Measurements from ENCODE around the gene DPM2. TPM values are rescaled to one million over a fixed set of nuclear protein-coding genes. Genes with fewer than 3 reads are reported as not detected.

The DPM2 gene
- total and polyA plus RNA-seq, 2 of the 4 experiments (the other 2 are of a cell fraction) = 10.8 to 60.6 TPM

DNA sequence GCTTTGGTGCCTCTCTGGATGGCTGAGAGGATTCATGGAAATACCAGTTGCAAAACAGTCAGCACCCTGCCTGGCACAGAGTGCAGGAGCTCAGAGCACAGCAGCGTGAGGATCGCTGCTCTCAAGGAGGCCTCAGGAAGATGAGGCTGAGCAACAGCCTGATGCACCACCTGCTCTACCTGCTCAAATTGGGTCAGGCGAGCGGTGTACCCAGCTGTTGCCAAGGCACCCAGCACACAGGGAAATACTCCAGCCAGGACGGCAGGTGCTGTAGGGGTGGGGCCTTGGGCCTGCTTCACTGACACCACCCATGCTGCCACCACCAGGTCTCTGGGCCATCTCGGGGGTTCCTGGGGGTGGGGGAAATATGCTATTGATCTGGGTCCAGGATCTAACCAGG, 38.8 kb upstream of the DPM2 start:
- H3K9me1 ChIP-seq (ENCODE audit: insufficient read depth, low read length) = peaks cover 8% of the 10 kb centered on the region; the same call in 1 of the 2 replicates
- no peak overlapping the region for H3K18ac ChIP-seq (ENCODE audit: low read depth, low read length)
- H2BK15ac ChIP-seq (ENCODE audit: low read depth, low read length) = no peak overlapping the region
- no peak overlapping the region for H2BK5ac ChIP-seq (ENCODE audit: low read depth, low read length, poor library complexity, severe bottlenecking)
- H3K9me3 ChIP-seq (ENCODE audit: control insufficient read depth, insufficient read depth, low read length) = no peaks in the 10 kb centered on the region
- H2BK120ac ChIP-seq (ENCODE audit: low read depth, low read length) = no peak overlapping the region
- H3K4me2 ChIP-seq (ENCODE audit: low read depth, low read length) = no peak overlapping the region
- no TSS peak for BruUV-seq (replicated peaks)
- no peak overlapping the region for H4K5ac ChIP-seq (ENCODE audit: low read depth, low read length)
- no peak overlapping the region for H2AFZ ChIP-seq (replicated peaks; ENCODE audit: low read length, poor library complexity)
- peaks cover 83% of the 10 kb centered on the region for H4K20me1 ChIP-seq (ENCODE audit: insufficient read depth, low read length)
- no peak overlapping the region for H2AK9ac ChIP-seq (replicated peaks; ENCODE audit: low read depth, low read length, poor library complexity)
- ATAC-seq (ENCODE audit: low read depth) = no peak
- no peak overlapping the region for H3K9ac ChIP-seq (ENCODE audit: low read depth, low read length)
- no peak overlapping the region for H3K4ac ChIP-seq (ENCODE audit: low read depth, low read length)
- H2AK5ac ChIP-seq (ENCODE audit: low read depth, low read length) = no peak overlapping the region
- H3K4me3 ChIP-seq (ENCODE audit: insufficient read depth, low read depth, low read length) = no peak overlapping the region
- no peak overlapping the region for H3K14ac ChIP-seq (replicated peaks; ENCODE audit: low read depth, low read length)
- H3K36me3 ChIP-seq (ENCODE audit: control insufficient read depth, insufficient read depth, low read length) = no peaks in the 10 kb centered on the region
- H3K56ac ChIP-seq (ENCODE audit: extremely low read depth, insufficient read depth, low read length) = no peak overlapping the region
- H2BK20ac ChIP-seq (ENCODE audit: low read depth, low read length) = no peak overlapping the region
- H4K91ac ChIP-seq (ENCODE audit: insufficient read depth, low read depth, low read length) = no peak overlapping the region
- TF ChIP-seq, protein P1, sequence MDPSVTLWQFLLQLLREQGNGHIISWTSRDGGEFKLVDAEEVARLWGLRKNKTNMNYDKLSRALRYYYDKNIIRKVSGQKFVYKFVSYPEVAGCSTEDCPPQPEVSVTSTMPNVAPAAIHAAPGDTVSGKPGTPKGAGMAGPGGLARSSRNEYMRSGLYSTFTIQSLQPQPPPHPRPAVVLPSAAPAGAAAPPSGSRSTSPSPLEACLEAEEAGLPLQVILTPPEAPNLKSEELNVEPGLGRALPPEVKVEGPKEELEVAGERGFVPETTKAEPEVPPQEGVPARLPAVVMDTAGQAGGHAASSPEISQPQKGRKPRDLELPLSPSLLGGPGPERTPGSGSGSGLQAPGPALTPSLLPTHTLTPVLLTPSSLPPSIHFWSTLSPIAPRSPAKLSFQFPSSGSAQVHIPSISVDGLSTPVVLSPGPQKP (IDR thresholded peaks at IDR 0.05; ENCODE audit: borderline replicate concordance, low read depth, low read length) = no peak
- TF ChIP-seq FOS (IDR thresholded peaks at IDR 0.05; ENCODE audit: low read depth, low read length) = no peak
- in situ Hi-C loops (cut with MboI; ENCODE audit: low sequenced_read_pairs) (no loop called here), intact Hi-C loops (cut with micrococcal nuclease) (no loop called here), dilution Hi-C loops (cut with HindIII; ENCODE audit: low sequenced_read_pairs, unreplicated experiment) (no loop called here)
- ChIA-PET CTCF (interaction anchor here (2.2 kb wide), 1 partner anchor 34 kb away, joined by 8 read pairs; no protein-coding TSS in a partner anchor), POLR2A (ENCODE audit: unreplicated experiment) (no interaction called here)
- H3K4me1 ChIP-seq (ENCODE audit: control insufficient read depth, insufficient read depth, low read length) = peaks cover 39% of the 10 kb centered on the region
- H4K8ac ChIP-seq (ENCODE audit: low read depth in 2 of 2, low read length in 2 of 2) = no peak overlapping the region
- 100% methylated on average over 1 of the region's 6 CpGs; no CpG with 5 or more reads in 1 of the 2 experiments for WGBS, 2 experiments (ENCODE audit: extremely low coverage in 2 of 2, insufficient read length in 1 of 2)
- no peak overlapping the region for H3K27ac ChIP-seq (ENCODE audit: insufficient read depth, low read length)
- DNase-seq = no peak
- no peak overlapping the region for H3K23ac ChIP-seq (ENCODE audit: low read depth, low read length)
- H3K27me3 ChIP-seq (ENCODE audit: control insufficient read depth, insufficient read depth, low read length) = no peaks in the 10 kb centered on the region
- H3K79me1 ChIP-seq (ENCODE audit: low read depth in 1 of 2, low read length in 2 of 2) = peaks cover 26 to 83% of the 10 kb centered on the region in 2 experiments

Measured in IMR-90 (cell line).